Middle frontal gyrus (tissue), 1 donor: ENCODE measurements around the gene DNAJC12.
"Not testable (repeated sequence)": the region's sequence is repeated elsewhere in the genome, so short reads cannot be mapped to it uniquely, and the experiment has no call there.

Experiments
- DNase-seq: peaks from one replicate; pipeline ENCODE4 v3.0.0-alpha.2; 2015; ENCODE audit warnings: low spot score; ENCODE audit errors: extremely low spot score

Gene DNAJC12

DNA sequence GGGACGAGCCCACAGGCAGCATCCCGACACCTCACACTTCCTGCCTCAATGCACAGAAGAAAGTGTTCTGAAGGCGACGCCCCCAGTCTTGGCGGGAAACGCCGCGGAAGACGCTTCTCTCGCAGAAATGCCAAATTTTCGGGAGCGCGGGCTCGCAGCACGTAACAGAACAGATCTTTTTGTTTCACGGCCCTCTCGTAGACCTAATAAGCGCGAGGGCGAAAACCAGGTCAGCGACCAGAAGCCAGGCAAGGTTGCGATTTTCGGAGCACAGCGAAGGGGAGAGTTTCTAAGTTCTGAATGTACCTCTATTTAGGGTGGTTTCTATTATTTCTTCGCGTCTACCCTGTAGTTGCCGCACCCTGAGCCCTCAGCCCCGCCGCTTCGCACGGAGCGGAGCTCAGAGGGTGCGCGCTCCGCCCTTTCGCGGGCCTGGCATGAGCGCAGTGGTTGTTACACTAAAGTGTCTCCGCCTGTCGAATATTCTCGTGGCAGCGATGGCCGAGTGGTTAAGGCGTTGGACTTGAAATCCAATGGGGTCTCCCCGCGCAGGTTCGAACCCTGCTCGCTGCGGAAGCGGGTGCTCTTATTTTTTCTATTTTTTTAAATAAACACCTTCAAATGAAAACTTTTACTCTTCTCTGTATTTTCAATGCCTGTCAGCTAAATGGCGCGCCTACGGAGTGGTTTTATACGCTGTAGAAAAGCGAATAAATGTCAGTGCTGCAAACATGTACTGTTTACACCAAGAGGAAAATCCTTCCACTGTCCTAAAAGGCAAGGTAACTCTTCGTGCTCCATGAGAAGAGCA, 73.8 kb downstream of the DNAJC12 start:
- peak; percentile 90 for DNase-seq

DNA sequence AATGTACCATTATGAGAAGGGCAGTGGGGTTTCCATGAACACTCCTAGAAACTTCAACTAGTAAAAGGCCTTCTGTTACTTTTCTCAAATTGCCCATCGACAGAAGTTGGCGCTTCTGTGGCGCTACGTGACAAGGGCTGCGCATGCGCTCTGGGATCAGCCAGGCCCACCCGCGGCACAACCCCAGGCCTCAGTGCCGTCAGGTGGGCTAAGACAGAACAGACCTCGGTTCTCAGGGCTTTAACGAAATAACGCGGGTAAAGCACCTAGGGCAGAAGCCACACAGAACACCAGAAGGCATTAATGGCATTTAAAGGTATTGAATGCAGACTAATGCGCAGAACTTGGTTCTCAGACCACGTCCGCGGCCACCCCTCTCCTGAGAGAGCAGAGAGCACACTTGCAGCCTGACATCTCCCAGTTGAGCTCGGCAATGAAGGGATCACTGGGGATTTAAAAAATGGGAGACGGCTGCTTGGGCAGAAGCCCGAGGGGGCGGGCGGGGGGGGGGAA, 74.4 kb downstream of the DNAJC12 start:
- DNase-seq, result peak; percentile 70

DNA sequence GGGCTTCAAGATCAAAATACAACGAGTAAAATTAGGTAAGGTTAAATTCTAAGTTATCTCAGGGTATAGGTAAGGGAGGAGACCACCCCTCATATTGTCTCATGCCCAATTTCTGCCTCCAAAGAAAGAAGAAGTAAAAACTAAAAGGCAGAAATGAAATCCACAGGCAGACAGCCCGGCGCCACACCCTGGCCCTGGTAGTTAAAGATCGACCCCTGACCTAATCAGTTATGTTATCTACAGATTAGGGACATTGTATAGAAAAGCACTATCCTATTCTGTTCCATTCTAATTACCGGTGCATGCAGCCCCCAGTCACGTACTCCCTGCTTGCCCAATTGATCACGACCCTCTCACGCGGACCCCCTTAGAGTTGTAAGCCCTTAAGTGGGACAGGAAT, 75.4 kb downstream of the DNAJC12 start:
- DNase-seq, result not testable (repeated sequence)

DNA sequence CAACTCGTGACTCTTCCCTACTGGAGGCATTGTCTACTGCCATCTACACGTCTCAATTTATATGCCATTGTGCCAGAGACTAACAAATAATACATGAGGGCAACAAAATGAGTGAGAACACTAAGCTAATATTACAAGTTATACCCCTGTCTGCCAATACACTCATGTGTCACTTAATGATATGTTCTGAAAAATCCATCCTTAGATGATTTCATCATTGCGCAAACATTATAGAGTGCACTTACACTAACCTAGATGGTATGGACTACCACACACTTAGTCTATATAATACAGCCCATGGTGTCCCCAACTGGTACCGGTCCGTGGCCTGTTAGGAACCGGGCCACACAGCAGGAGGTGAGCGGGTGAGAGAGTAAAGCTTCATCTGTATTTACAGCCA, 77.7 kb downstream of the DNAJC12 start:
- no peak for DNase-seq
